Adrenal gland (tissue), 12 donors: ENCODE data around the gene UBXN2A. TPM values are rescaled to one million over a fixed set of nuclear protein-coding genes. Genes with fewer than 3 reads are reported as not detected.

Experiments
- DNase-seq, 7 donors: peaks; one replicate each; pipeline ENCODE4 v3.0.0-alpha.2; 2019 to 2020
- H3K27ac ChIP-seq, 5 donors: fragments of 200-600 bp; sonication (generic) in 4 of 5; 1 replicate in 3 of 5; 2 replicates in 2 of 5; pipeline versions ENCODE4 v1.5.1 to v1.8.0; 2016 to 2020; ENCODE audit warnings: mild to moderate bottlenecking in 1 of 5
- H3K27me3 ChIP-seq: fragments of 200-600 bp; 2 replicates; pipeline ENCODE4 v1.8.0; 2021
- H3K36me3 ChIP-seq, 2 donors: fragments of 200-600 bp; replicated peaks in 1 of 2; 1 replicate in 1 of 2; 2 replicates in 1 of 2; pipeline versions ENCODE4 v1.5.1 to v1.8.0; 2018 to 2022
- H3K4me1 ChIP-seq, 2 donors: fragments of 200-600 bp; replicated peaks in 1 of 2; 1 replicate in 1 of 2; 2 replicates in 1 of 2; pipeline versions ENCODE4 v1.5.1 to v1.8.0; 2018 to 2021
- H3K4me3 ChIP-seq, 4 donors: fragments of 200-600 bp; sonication (generic) in 3 of 4; one replicate each; pipeline ENCODE4 v1.5.1; 2016 to 2018
- H3K9me3 ChIP-seq, 3 donors: fragments of 200-600 bp; sonication (generic) in 1 of 3; replicated peaks in 1 of 3; 1 replicate in 2 of 3; 2 replicates in 1 of 3; pipeline versions ENCODE4 v1.5.1 to v1.8.0; 2016 to 2021
- POLR2A ChIP-seq, 2 donors: fragments of 450-650 bp; IDR thresholded peaks; one replicate each; pipeline ENCODE4 v1.6.1; 2017; ENCODE audit warnings: antibody characterized with exemption in 2 of 2, mild to moderate bottlenecking in 2 of 2, moderate library complexity in 1 of 2
- WGBS, 4 donors: extraction: QIAGEN DNeasy Blood & Tissue Kit in 2 of 4; methylation state at CpG; one replicate each; pipeline versions ENCODE4 v1.1.5 to v1.1.7; 2013 to 2017; 5-methylcytosine and 5-hydroxymethylcytosine counted together
- intact Hi-C, 2 donors: fragments of 100-400 bp; cut with DNase I; formaldehyde crosslinking; loops; one replicate each; pipeline versions ENCODE4 v1.14.1 to v1.15.0; 2022 to 2023
- polyA plus RNA-seq, 3 donors: library from polyadenylated mRNA; stranded (reverse); fragments of 200-250 nt in 2 of 3; fragments of 350-450 nt in 1 of 3; fragmentation: Illumina TruSeq in 1 of 3; extraction: RNeasy Lipid Tissue Mini Kit (QIAGEN cat#74804) in 1 of 3; gene quantifications; one replicate each; pipeline ENCODE4 v1.2.3, GENCODE V29; 2013 to 2014
- small RNA-seq, 2 donors: library from RNA; depleted of rRNA; stranded (forward); fragments of <200 nt; gene quantifications; one replicate each; pipeline ENCODE3, GENCODE V24; 2016
- total RNA-seq, 9 donors: library from RNA; depleted of rRNA in 4 of 9; stranded (reverse); fragments of >200 nt in 4 of 9; fragments of 120-200 nt in 1 of 9; fragmentation: NEBNext Ultra II Directional in 1 of 9; extraction: Animal tissue kit (Norgen Biotek cat#: 25700) in 1 of 9; gene quantifications; one replicate each; pipeline versions ENCODE4 v1.1.0 to v1.2.4, GENCODE V29; 2013 to 2023
- TF ChIP-seq, protein P1 (sequence below), 6 experiments: fragments of 450-650 bp in 4 of 6; fragments of 200-600 bp in 2 of 6; sonication (generic) in 1 of 6; IDR thresholded peaks; 1 replicate in 5 of 6; 2 replicates in 1 of 6; pipeline versions ENCODE4 v1.5.1 to v1.8.0; 2016 to 2021; ENCODE audit warnings: antibody characterized with exemption in 6 of 6, mild to moderate bottlenecking in 2 of 6, moderate library complexity in 1 of 6
- donor health status: healthy with polysubstance abuse.
- donor health status: Bipolar disorder and iron deficiency.
- donor health status: DM: yes; HTN: yes; CAD: no.
- donor health status: DM: no; HTN: no; CAD: no.
- donor health status: DM: no; HTN: no; CAD: no.
- donor health status: DM: yes; HTN: yes; CAD: no.

The UBXN2A gene
- total and polyA plus RNA-seq, 12 donors = 5.4 to 17.3 (median 11.0) TPM

DNA sequence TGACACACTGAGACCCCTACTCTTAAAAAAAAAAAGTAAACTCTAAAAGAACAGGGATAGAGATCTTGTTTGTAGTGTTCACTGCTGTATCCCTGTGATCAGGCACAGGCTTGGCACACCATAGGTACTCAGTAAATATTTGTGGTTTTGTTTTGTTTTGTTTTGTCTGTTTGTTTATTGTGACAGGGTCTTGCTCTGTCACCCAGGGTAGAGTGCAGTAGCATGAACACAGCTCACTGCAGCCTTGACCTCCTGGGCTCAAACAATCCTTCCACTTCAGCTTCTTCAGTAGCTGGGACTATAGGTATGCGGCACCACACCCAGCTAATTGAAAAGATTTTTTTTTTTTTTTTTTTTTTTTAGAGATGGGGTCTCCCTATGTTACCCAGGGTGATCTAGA lies 112.7 kb downstream of the UBXN2A start:
- no peaks in the 10 kb centered on the region for H3K27me3 ChIP-seq
- no peaks in the 10 kb centered on the region for H3K36me3 ChIP-seq
- no peak for TF ChIP-seq POLR2A (IDR thresholded peaks at IDR 0.05)
- TF ChIP-seq, protein P1, sequence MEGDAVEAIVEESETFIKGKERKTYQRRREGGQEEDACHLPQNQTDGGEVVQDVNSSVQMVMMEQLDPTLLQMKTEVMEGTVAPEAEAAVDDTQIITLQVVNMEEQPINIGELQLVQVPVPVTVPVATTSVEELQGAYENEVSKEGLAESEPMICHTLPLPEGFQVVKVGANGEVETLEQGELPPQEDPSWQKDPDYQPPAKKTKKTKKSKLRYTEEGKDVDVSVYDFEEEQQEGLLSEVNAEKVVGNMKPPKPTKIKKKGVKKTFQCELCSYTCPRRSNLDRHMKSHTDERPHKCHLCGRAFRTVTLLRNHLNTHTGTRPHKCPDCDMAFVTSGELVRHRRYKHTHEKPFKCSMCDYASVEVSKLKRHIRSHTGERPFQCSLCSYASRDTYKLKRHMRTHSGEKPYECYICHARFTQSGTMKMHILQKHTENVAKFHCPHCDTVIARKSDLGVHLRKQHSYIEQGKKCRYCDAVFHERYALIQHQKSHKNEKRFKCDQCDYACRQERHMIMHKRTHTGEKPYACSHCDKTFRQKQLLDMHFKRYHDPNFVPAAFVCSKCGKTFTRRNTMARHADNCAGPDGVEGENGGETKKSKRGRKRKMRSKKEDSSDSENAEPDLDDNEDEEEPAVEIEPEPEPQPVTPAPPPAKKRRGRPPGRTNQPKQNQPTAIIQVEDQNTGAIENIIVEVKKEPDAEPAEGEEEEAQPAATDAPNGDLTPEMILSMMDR (IDR thresholded peaks at IDR 0.05) = no peak
- peaks cover 0 to 3% of the 10 kb centered on the region in 2 donors for H3K4me1 ChIP-seq
- no peaks in the 10 kb centered on the region for H3K9me3 ChIP-seq
- H3K27ac ChIP-seq = no peak overlapping the region
- WGBS, 4 donors = 84 to 100% (median 97%) methylated on average over 1 of the region's 1 CpG
- DNase-seq = no peak
- intact Hi-C loops = no loop called here
- no peak overlapping the region for H3K4me3 ChIP-seq

Small RNAs within 50 kb of the gene (small RNA-seq; reads per million reads assigned to genes)
- gene RN7SL610P (0 reads per million in 2 donors), gene RNU6-370P (0 reads per million in 2 donors)

Other genes with a start within 250 kb of the UBXN2A start
- 10 to 100 TPM in 8 of 9 donors, 1 to 10 TPM in 1; 3.4 to 26.7 (median 18.0) TPM for gene ATAD2B, start 13.3 kb upstream of the UBXN2A start, total RNA-seq
- gene ATAD2B, start 13.3 kb upstream of the UBXN2A start, polyA plus RNA-seq = 1 to 10 TPM; 4.1 to 6.4 (median 5.9) TPM
- under 1 TPM in 3 of 9 donors, not detected in 6; 0.30 to 0.61 (median 0.44) TPM for gene MFSD2B, start 69.6 kb downstream of the UBXN2A start, total RNA-seq
- under 1 TPM in 2 of 3 donors, not detected in 1; 0.03 to 0.16 TPM for gene MFSD2B, start 69.6 kb downstream of the UBXN2A start, polyA plus RNA-seq
- 10 to 100 TPM in 5 of 9 donors, 1 to 10 TPM in 4; 4.1 to 18.0 (median 12.5) TPM for gene WDCP, start 106.9 kb downstream of the UBXN2A start, total RNA-seq
- 10 to 100 TPM in 1 of 3 donors, 1 to 10 TPM in 2; 1.9 to 13.0 (median 2.0) TPM for gene WDCP, start 106.9 kb downstream of the UBXN2A start, polyA plus RNA-seq
- gene FKBP1B, start 109.3 kb downstream of the UBXN2A start, total RNA-seq = 10 to 100 TPM in 2 of 9 donors, 1 to 10 TPM in 7; 3.7 to 18.2 (median 5.7) TPM
- gene FKBP1B, start 109.3 kb downstream of the UBXN2A start, polyA plus RNA-seq = 1 to 10 TPM; 4.4 to 8.1 (median 7.0) TPM
- gene SF3B6, start 135.9 kb downstream of the UBXN2A start, total RNA-seq = 100 to 1,000 TPM in 3 of 9 donors, 10 to 100 TPM in 6; 61.2 to 209 (median 81.2) TPM
- gene SF3B6, start 135.9 kb downstream of the UBXN2A start, polyA plus RNA-seq = 100 to 1,000 TPM in 1 of 3 donors, 10 to 100 TPM in 2; 70.1 to 173 (median 75.8) TPM
- gene TP53I3, start 144.4 kb downstream of the UBXN2A start, total RNA-seq = 10 to 100 TPM; 18.4 to 31.8 (median 26.9) TPM
- 10 to 100 TPM; 18.8 to 50.0 (median 48.4) TPM for gene TP53I3, start 144.4 kb downstream of the UBXN2A start, polyA plus RNA-seq
- 1 to 10 TPM in 2 of 9 donors, under 1 TPM in 4, not detected in 3; 0.41 to 1.6 (median 0.88) TPM for gene PFN4, start 182.9 kb downstream of the UBXN2A start, total RNA-seq
- 1 to 10 TPM in 1 of 3 donors, under 1 TPM in 2; 0.82 to 2.7 (median 0.84) TPM for gene PFN4, start 182.9 kb downstream of the UBXN2A start, polyA plus RNA-seq
- gene FAM228B, start 183.0 kb downstream of the UBXN2A start, total RNA-seq = 10 to 100 TPM in 8 of 9 donors, 1 to 10 TPM in 1; 1.9 to 33.0 (median 28.9) TPM
- gene FAM228B, start 183.0 kb downstream of the UBXN2A start, polyA plus RNA-seq = 100 to 1,000 TPM in 1 of 3 donors, 10 to 100 TPM in 2; 18.8 to 141 (median 66.3) TPM
- gene FAM228A, start 234.6 kb downstream of the UBXN2A start, total RNA-seq = 1 to 10 TPM in 2 of 9 donors, under 1 TPM in 7; 0.28 to 2.4 (median 0.72) TPM
- 1 to 10 TPM in 2 of 3 donors, under 1 TPM in 1; 0.64 to 2.4 (median 1.6) TPM for gene FAM228A, start 234.6 kb downstream of the UBXN2A start, polyA plus RNA-seq